PC-3 (cell line): ENCODE measurements around the gene FLT1. TPM values are rescaled to one million over a fixed set of nuclear protein-coding genes. Genes with fewer than 3 reads are reported as not detected.

ENCODE experiments used
- ATAC-seq: fragments of 200-7000 bp; cut with Tn5 transposase; 2 replicates; pipeline ENCODE4 v1.9.1; 2020; ENCODE audit warnings: mild to moderate bottlenecking, moderate library complexity
- BruUV-seq: library from RNA; stranded (reverse); fragments of 400-500 nt; replicated peaks from 2 replicates; lab custom pipeline; 2021; lab: Mats Ljungman, UMichigan
- CTCF ChIA-PET: fragments of 300-600 bp; sonication (Branson Sonifier 250); formaldehyde crosslinking; loops from one replicate; lab custom pipeline; 2022; ENCODE audit warnings: antibody characterized with exemption; lab: Charles Lee
- POLR2A ChIA-PET: fragments of 300-600 bp; sonication (Branson Sonifier 250); formaldehyde crosslinking; loops from one replicate; lab custom pipeline; 2022; ENCODE audit warnings: antibody characterized with exemption; ENCODE audit not compliant: unreplicated experiment; lab: Charles Lee
- DNase-seq: peaks from one replicate; pipeline ENCODE4 v3.0.0-alpha.2; 2015
- H2AFZ ChIP-seq: fragments of 300-600 bp; sonication (generic); 2 replicates; pipeline ENCODE4 v1.6.0; 2016; ENCODE audit warnings: antibody characterized with exemption, low read length
- H3F3A ChIP-seq: fragments of 300-600 bp; sonication (generic); one replicate; pipeline ENCODE4 v1.6.0; 2017; ENCODE audit warnings: antibody characterized with exemption, low read length, control low read depth, mild to moderate bottlenecking; ENCODE audit not compliant: unreplicated experiment
- H3K27ac ChIP-seq: fragments of 300-600 bp; sonication (generic); 2 replicates; pipeline ENCODE4 v1.5.1; 2016; ENCODE audit warnings: mild to moderate bottlenecking, low read length
- H3K27me3 ChIP-seq: fragments of 300-600 bp; sonication (generic); 2 replicates; pipeline ENCODE4 v1.6.1; 2016; ENCODE audit warnings: low read length, mixed read lengths
- H3K36me3 ChIP-seq: fragments of 300-600 bp; sonication (generic); 2 replicates; pipeline ENCODE4 v1.6.1; 2016; ENCODE audit warnings: low read depth, mixed run types, low read length, mixed read lengths
- H3K4me1 ChIP-seq: fragments of 300-600 bp; sonication (generic); 2 replicates; pipeline ENCODE4 v1.5.1; 2016; ENCODE audit warnings: low read length; ENCODE audit not compliant: insufficient read depth
- H3K4me2 ChIP-seq: fragments of 300-600 bp; sonication (generic); 2 replicates; pipeline ENCODE4 v1.6.0; 2016; ENCODE audit warnings: low read length
- H3K4me3 ChIP-seq: fragments of 300-600 bp; sonication (generic); 2 replicates; pipeline ENCODE4 v1.5.1; 2016; ENCODE audit warnings: mild to moderate bottlenecking, low read length, mixed read lengths
- H3K79me2 ChIP-seq: fragments of 300-600 bp; sonication (generic); 2 replicates; pipeline ENCODE4 v1.6.1; 2017; ENCODE audit warnings: low read length, mixed read lengths
- H3K9ac ChIP-seq: fragments of 300-600 bp; sonication (generic); 2 replicates; pipeline ENCODE4 v1.6.0; 2016; ENCODE audit warnings: mild to moderate bottlenecking, low read length
- H3K9me2 ChIP-seq: fragments of 300-600 bp; sonication (generic); replicated peaks from 2 replicates; pipeline ENCODE4 v1.6.1; 2016; ENCODE audit warnings: mixed run types, low read length, mixed read lengths
- H3K9me3 ChIP-seq: fragments of 300-600 bp; sonication (generic); 2 replicates; pipeline ENCODE4 v1.6.1; 2016; ENCODE audit warnings: low read length, mixed read lengths
- H4K20me1 ChIP-seq: fragments of 300-600 bp; sonication (generic); 2 replicates; pipeline ENCODE4 v1.6.1; 2016; ENCODE audit warnings: low read length, mixed read lengths
- CTCF ChIP-seq: fragments of 300-600 bp; sonication (generic); conservative IDR thresholded peaks from 2 replicates; pipeline ENCODE4 v1.5.1; 2017; ENCODE audit warnings: antibody characterized with exemption, low read depth, mild to moderate bottlenecking, low read length
- EZH2 ChIP-seq: fragments of 300-600 bp; sonication (generic); IDR thresholded peaks from one replicate; pipeline ENCODE4 v1.6.1; 2017; ENCODE audit warnings: antibody characterized with exemption, mild to moderate bottlenecking, low read length; ENCODE audit not compliant: unreplicated experiment
- EZH2phosphoT487 ChIP-seq: fragments of 300-600 bp; sonication (generic); IDR thresholded peaks from 2 replicates; pipeline ENCODE4 v1.6.1; 2018; ENCODE audit warnings: mild to moderate bottlenecking, antibody characterized with exemption, low read length, borderline replicate concordance
- intact Hi-C: fragments of 100-400 bp; cut with micrococcal nuclease; formaldehyde crosslinking; loops from 2 replicates; pipeline ENCODE4 v1.9.0; 2023
- total RNA-seq: library from RNA; depleted of rRNA; stranded (reverse); fragments of >200 nt; gene quantifications from 2 replicates; pipeline ENCODE4 v1.2.3, GENCODE V29; 2014

Gene FLT1
- total RNA-seq, 1 experiment from 2014 or later, result 1.2 TPM

DNA sequence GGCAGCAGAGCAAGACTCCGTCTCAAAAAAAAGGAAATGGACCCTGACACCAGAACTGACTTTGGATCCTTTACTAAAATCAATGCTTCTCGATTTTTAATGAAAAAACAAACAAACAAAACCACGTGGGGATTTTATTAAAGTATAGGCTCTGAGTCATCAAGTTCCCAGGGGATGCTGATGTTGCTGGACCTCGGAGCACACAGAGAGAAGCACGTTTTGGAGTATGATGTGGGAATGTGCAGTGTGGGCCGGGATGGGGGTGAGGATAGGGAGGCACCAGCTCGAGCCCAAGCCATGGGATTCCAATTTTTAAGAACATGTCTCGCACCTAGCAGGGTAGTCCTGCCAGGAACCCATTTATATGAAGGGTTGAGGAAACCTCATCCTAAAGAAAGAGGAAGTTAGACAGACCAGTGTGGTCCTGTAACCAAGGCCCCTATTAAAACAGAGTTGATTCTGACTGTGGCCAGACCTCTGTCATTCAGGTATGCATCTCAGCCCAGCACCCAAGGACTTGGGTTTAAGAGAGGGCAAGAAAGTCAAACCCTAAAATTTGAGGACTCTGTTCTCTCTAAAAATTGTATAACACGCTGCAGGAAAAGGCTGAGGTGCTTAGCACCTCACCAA lies 6.4 kb downstream of the FLT1 start:
- no peak for TF ChIP-seq EZH2
- no peak for TF ChIP-seq CTCF
- TF ChIP-seq EZH2phosphoT487, result no peak
- Histone ChIP-seq H3K36me3 (no peaks in the 10 kb centered on the region), H4K20me1 (no peaks in the 10 kb centered on the region), H3K79me2 (no peaks in the 10 kb centered on the region), H3K4me1 (no peaks in the 10 kb centered on the region), H3K27me3 (peaks cover 61% of the 10 kb centered on the region), H3K9me2 (no peaks in the 10 kb centered on the region), H3K9ac (no peak overlapping the region), H3K9me3 (no peaks in the 10 kb centered on the region), H2AFZ (no peak overlapping the region), H3K27ac (no peak overlapping the region), H3K4me2 (no peak overlapping the region), H3K4me3 (no peak overlapping the region), H3F3A (no peaks in the 10 kb centered on the region)
- BruUV-seq, result no TSS peak
- CTCF ChIA-PET, result no interaction called here
- ATAC-seq (no peak), DNase-seq (no peak)
- intact Hi-C loops, result no loop called here
- POLR2A ChIA-PET, result no interaction called here

GRCh38 chr13:28485996-28486543 lies 8.9 kb downstream of the FLT1 start:
- H3K27me3 ChIP-seq, result peaks cover 59% of the 10 kb centered on the region
- H3K9me2 ChIP-seq, result no peaks in the 10 kb centered on the region
- no peak overlapping the region for H3K27ac ChIP-seq
- no peak overlapping the region for H3K4me3 ChIP-seq
- ChIA-PET POLR2A (no interaction called here), CTCF (no interaction called here)
- no peaks in the 10 kb centered on the region for H3K79me2 ChIP-seq
- DNase-seq (no peak), ATAC-seq (no peak)
- H3F3A ChIP-seq, result no peaks in the 10 kb centered on the region
- H3K4me1 ChIP-seq, result no peaks in the 10 kb centered on the region
- TF ChIP-seq EZH2phosphoT487 (no peak), CTCF (no peak), EZH2 (no peak)
- no peaks in the 10 kb centered on the region for H4K20me1 ChIP-seq
- no TSS peak for BruUV-seq
- no peak overlapping the region for H2AFZ ChIP-seq
- H3K36me3 ChIP-seq, result no peaks in the 10 kb centered on the region
- no peaks in the 10 kb centered on the region for H3K9me3 ChIP-seq
- intact Hi-C loops, result no loop called here
- H3K9ac ChIP-seq, result no peak overlapping the region
- no peak overlapping the region for H3K4me2 ChIP-seq

DNA sequence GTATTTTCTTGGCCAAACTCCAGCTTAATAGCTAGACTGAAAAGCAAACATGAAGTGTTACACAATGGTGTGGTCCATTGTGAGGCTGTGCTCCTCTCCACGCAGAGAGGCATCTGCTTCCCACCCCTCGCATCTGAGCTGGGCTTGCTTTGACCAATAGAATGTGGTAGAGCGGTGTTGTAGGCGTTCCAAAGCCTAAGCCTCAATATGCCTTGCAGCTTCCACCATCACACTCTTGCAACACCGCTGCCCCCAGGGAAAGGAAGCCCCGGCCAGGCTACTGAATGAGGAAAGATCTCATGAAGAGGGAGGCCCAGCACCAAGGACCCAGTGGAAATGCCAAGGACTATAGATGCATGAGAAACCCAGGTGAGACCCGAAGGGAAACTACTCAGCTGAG lies 9.4 kb downstream of the FLT1 start:
- H3K36me3 ChIP-seq, result no peaks in the 10 kb centered on the region
- no peak overlapping the region for H3K9ac ChIP-seq
- ChIA-PET POLR2A (no interaction called here), CTCF (no interaction called here)
- no peaks in the 10 kb centered on the region for H3K9me3 ChIP-seq
- peaks cover 59% of the 10 kb centered on the region for H3K27me3 ChIP-seq
- H3F3A ChIP-seq, result no peaks in the 10 kb centered on the region
- H3K4me2 ChIP-seq, result no peak overlapping the region
- intact Hi-C loops, result no loop called here
- no TSS peak for BruUV-seq
- no peaks in the 10 kb centered on the region for H3K79me2 ChIP-seq
- no peaks in the 10 kb centered on the region for H3K4me1 ChIP-seq
- H3K4me3 ChIP-seq, result no peak overlapping the region
- no peaks in the 10 kb centered on the region for H4K20me1 ChIP-seq
- no peak overlapping the region for H2AFZ ChIP-seq
- no peak overlapping the region for H3K27ac ChIP-seq
- TF ChIP-seq EZH2 (no peak), EZH2phosphoT487 (no peak), CTCF (no peak)
- DNase-seq, result no peak
- no peak for ATAC-seq
- no peaks in the 10 kb centered on the region for H3K9me2 ChIP-seq
